Body of pancreas (tissue), 4 donors: ENCODE measurements around the gene PKNOX2.

ENCODE experiments used
- POLR2A ChIP-seq, 3 donors: fragments of 450-650 bp; IDR thresholded peaks; one replicate each; pipeline ENCODE4 v1.6.1; 2016; ENCODE audit warnings: antibody characterized with exemption in 3 of 3, mild to moderate bottlenecking in 2 of 3
- TF ChIP-seq, protein P1 (sequence below), 7 experiments: fragments of 450-650 bp in 4 of 7; fragments of 200-600 bp in 3 of 7; sonication (generic) in 3 of 7; IDR thresholded peaks; one replicate each; pipeline ENCODE4 v1.5.1; 2016 to 2019; ENCODE audit warnings: antibody characterized with exemption in 7 of 7

DNA sequence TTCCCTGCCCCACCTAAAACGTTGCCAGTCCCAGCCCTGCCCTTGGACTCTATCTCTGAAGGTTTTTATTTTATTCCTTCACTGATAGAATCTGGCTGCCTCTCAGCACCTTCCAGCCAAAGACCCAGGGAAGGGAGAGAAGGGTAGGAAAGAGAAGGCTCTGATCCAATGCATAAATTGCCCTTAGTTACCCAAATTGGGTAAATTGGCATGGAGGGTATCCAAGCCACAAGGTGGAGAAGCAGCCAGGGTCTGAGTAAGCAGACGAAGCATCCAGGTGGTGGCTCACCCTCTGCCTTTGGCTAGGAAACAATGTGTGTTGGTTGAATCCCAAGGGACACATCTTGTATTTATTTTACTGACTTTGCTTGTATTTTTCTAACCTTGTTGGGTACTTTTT, 242.5 kb downstream of the PKNOX2 start:
- TF ChIP-seq POLR2A (IDR thresholded peaks at IDR 0.05): no peak
- TF ChIP-seq, protein P1, sequence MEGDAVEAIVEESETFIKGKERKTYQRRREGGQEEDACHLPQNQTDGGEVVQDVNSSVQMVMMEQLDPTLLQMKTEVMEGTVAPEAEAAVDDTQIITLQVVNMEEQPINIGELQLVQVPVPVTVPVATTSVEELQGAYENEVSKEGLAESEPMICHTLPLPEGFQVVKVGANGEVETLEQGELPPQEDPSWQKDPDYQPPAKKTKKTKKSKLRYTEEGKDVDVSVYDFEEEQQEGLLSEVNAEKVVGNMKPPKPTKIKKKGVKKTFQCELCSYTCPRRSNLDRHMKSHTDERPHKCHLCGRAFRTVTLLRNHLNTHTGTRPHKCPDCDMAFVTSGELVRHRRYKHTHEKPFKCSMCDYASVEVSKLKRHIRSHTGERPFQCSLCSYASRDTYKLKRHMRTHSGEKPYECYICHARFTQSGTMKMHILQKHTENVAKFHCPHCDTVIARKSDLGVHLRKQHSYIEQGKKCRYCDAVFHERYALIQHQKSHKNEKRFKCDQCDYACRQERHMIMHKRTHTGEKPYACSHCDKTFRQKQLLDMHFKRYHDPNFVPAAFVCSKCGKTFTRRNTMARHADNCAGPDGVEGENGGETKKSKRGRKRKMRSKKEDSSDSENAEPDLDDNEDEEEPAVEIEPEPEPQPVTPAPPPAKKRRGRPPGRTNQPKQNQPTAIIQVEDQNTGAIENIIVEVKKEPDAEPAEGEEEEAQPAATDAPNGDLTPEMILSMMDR (IDR thresholded peaks at IDR 0.05): no peak
